Measurements from ENCODE around the gene RABGGTB. TPM values are rescaled to one million over a fixed set of nuclear protein-coding genes. Genes with fewer than 3 reads are reported as not detected.
A peak's percentile ranks its signal among the peaks of the same experiment; 100 is the strongest.

Gene RABGGTB
- total RNA-seq, 4 donors from 2014 or later = 48.7 to 74.5 (median 62.6) TPM

DNA sequence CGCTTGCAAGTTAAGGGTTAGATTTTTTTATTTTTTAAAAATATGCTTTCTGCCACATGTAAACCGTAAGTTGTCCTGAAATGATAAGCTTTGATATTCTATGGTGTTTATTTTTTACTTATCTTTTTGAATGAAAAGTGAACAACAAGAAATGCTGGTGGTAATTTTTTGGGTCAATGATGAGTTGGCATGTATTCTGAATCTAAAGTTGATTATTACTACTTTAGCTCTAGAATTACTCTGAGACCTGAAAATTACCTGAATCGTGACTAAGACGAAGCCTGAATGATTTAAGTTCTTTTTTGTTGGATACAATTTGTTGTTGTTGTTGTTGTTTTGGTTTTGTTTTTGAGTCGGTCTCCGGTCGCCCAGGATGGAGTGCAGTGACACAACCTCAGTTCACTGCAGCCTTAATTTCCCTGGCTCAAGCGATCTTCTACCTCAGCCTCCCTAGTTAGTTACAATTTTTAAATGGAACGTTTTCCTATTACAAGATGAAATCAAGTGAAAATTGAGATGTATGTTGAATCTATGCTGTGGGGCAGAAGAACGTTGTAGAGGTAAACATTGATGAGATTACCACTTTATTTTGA, 941 bp downstream of the RABGGTB start:
- TF ChIP-seq POLR2A (IDR thresholded peaks at IDR 0.05) = no peak
- TF ChIP-seq, protein P1, sequence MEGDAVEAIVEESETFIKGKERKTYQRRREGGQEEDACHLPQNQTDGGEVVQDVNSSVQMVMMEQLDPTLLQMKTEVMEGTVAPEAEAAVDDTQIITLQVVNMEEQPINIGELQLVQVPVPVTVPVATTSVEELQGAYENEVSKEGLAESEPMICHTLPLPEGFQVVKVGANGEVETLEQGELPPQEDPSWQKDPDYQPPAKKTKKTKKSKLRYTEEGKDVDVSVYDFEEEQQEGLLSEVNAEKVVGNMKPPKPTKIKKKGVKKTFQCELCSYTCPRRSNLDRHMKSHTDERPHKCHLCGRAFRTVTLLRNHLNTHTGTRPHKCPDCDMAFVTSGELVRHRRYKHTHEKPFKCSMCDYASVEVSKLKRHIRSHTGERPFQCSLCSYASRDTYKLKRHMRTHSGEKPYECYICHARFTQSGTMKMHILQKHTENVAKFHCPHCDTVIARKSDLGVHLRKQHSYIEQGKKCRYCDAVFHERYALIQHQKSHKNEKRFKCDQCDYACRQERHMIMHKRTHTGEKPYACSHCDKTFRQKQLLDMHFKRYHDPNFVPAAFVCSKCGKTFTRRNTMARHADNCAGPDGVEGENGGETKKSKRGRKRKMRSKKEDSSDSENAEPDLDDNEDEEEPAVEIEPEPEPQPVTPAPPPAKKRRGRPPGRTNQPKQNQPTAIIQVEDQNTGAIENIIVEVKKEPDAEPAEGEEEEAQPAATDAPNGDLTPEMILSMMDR (IDR thresholded peaks at IDR 0.05 in 4 of 5, conservative IDR thresholded peaks at IDR 0.05 in 1 of 5) = no peak
- intact Hi-C loops (cut with DNase I; ENCODE audit: low total_unique reads) = loop anchor here (1.0 kb wide), 1 partner anchor 63 kb away; the partner anchor contains the start of gene ACADM
- H3K27ac ChIP-seq = peak overlapping the region; percentile 88 to 96 (median 92)
- H3K27me3 ChIP-seq = no peaks in the 10 kb centered on the region
- H3K4me1 ChIP-seq = peaks cover 48 to 52% of the 10 kb centered on the region in 2 donors
- H3K4me3 ChIP-seq = peak overlapping the region; percentile 71 to 89 (median 83)
- peaks cover 3 to 16% of the 10 kb centered on the region in 2 donors for H3K36me3 ChIP-seq
- H3K9me3 ChIP-seq = no peaks in the 10 kb centered on the region
- in situ Hi-C loops (cut with MboI; ENCODE audit: low sequenced_read_pairs in 4 of 4) = loop anchor here in 2 of 4 donors (5.0 to 10.0 kb wide), 2 partner anchors 60 to 62 kb away; partner anchors contain the start of gene ACADM (in 1 of the 2)
- ATAC-seq = no peak
- no peak for DNase-seq

DNA sequence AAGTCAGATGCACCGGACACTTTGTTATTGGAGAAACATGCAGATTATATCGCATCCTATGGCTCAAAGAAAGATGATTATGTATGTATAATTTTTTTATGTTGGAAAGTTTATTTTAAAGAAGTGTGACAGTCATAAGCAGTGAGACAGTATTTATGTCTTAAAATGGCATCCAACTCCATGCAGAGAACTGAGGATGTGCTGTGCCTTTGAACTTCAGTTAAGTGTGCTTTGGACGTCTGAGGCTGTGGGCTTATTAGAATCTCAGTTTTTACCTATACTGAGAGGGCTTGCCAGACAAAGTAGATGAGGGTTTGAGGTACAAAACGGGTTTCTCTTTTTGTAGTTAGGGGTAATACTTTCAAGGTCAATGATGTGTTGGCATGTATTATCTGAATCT, 1.5 kb downstream of the RABGGTB start:
- peaks cover 3 to 22% of the 10 kb centered on the region in 2 donors for H3K36me3 ChIP-seq
- no peaks in the 10 kb centered on the region for H3K9me3 ChIP-seq
- peak overlapping the region; percentile 71 to 89 (median 83) for H3K4me3 ChIP-seq
- H3K27ac ChIP-seq = peak overlapping the region; percentile 88 to 96 (median 92)
- H3K4me1 ChIP-seq = peaks cover 48 to 56% of the 10 kb centered on the region in 2 donors
- ATAC-seq (no peak), DNase-seq (no peak)
- in situ Hi-C loops (cut with MboI; ENCODE audit: low sequenced_read_pairs in 4 of 4) (loop anchor here in 2 of 4 donors (5.0 to 10.0 kb wide), 2 partner anchors 60 to 63 kb away; partner anchors contain the start of gene ACADM (in 1 of the 2)), intact Hi-C loops (cut with DNase I; ENCODE audit: low total_unique reads) (no loop called here)
- no peaks in the 10 kb centered on the region for H3K27me3 ChIP-seq
- TF ChIP-seq POLR2A (IDR thresholded peaks at IDR 0.05) = no peak
- TF ChIP-seq, protein P1 (IDR thresholded peaks at IDR 0.05 in 4 of 5, conservative IDR thresholded peaks at IDR 0.05 in 1 of 5) = no peak

DNA sequence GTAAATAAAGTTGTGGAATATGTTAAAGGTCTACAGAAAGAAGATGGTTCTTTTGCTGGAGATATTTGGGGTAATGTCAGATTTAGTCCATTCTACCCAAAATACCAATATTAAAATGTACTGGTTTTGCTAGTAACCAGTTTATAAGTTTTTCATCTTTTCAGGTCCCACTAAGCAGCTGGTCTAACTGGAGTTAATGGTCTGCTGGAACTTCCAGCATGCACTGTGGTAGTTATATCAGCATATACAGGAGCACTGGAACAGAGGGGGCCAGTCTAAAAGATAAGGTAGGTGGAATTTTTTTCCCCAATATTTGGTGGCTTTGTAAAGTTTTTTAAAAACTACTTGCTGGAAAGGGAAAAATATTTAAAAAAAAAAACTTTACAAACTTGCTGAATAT, 3.9 kb downstream of the RABGGTB start:
- in situ Hi-C loops (cut with MboI; ENCODE audit: low sequenced_read_pairs in 4 of 4) (loop anchor here in 2 of 4 donors (5.0 to 10.0 kb wide), 2 partner anchors 63 to 65 kb away; partner anchors contain the start of gene ACADM (in 1 of the 2)), intact Hi-C loops (cut with DNase I; ENCODE audit: low total_unique reads) (no loop called here)
- no peak for TF ChIP-seq POLR2A (IDR thresholded peaks at IDR 0.05)
- TF ChIP-seq, protein P1 (IDR thresholded peaks at IDR 0.05 in 4 of 5, conservative IDR thresholded peaks at IDR 0.05 in 1 of 5) = no peak
- peaks cover 48 to 56% of the 10 kb centered on the region in 2 donors for H3K4me1 ChIP-seq
- DNase-seq (no peak), ATAC-seq (no peak)
- no peaks in the 10 kb centered on the region for H3K9me3 ChIP-seq
- peak overlapping the region; percentile 88 to 96 (median 92) for H3K27ac ChIP-seq
- H3K36me3 ChIP-seq = peaks cover 8 to 46% of the 10 kb centered on the region in 2 donors
- no peaks in the 10 kb centered on the region for H3K27me3 ChIP-seq
- H3K4me3 ChIP-seq = peak overlapping the region in 3 of 4 donors; percentile 9 to 87 (median 71)

DNA sequence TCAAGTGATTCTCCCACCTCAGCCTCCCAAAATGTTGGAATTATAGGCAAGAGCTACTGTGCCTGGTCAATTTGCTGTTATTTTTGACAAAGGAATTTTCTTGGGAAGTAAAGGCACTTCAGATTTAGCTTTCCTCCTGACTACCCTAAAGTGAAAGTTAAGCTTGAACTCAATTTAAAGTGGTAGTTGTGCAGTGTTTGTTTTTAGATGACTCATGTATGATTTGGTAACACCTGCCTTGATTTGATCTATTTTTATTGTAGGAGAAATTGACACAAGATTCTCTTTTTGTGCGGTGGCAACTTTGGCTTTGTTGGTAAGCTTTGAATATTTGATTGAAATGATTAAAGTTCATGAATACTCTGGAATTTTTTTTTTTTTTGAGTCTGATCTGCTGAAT, 5.0 kb downstream of the RABGGTB start:
- no peak for TF ChIP-seq POLR2A (IDR thresholded peaks at IDR 0.05)
- TF ChIP-seq, protein P1 (IDR thresholded peaks at IDR 0.05 in 4 of 5, conservative IDR thresholded peaks at IDR 0.05 in 1 of 5) = no peak
- intact Hi-C loops (cut with DNase I; ENCODE audit: low total_unique reads) = no loop called here
- no peak for DNase-seq
- H3K4me3 ChIP-seq = peak overlapping the region; percentile 15 to 43 (median 22)
- peaks cover 43 to 51% of the 10 kb centered on the region in 2 donors for H3K4me1 ChIP-seq
- peak overlapping the region; percentile 88 to 96 (median 92) for H3K27ac ChIP-seq
- no peaks in the 10 kb centered on the region for H3K27me3 ChIP-seq
- peaks cover 8 to 57% of the 10 kb centered on the region in 2 donors for H3K36me3 ChIP-seq
- peak; percentile 63 to 73 for ATAC-seq
- in situ Hi-C loops (cut with MboI; ENCODE audit: low sequenced_read_pairs in 4 of 4) = no loop called here
- no peaks in the 10 kb centered on the region for H3K9me3 ChIP-seq

All from gastrocnemius medialis (tissue), 4 donors.